ENCODE results near the gene DMD. TPM values are rescaled to one million over a fixed set of nuclear protein-coding genes. Genes with fewer than 3 reads are reported as not detected.

DMD gene
- total RNA-seq, 4 donors from 2014 or later = 18.7 to 69.5 (median 38.5) TPM

GRCh38 chrX:31279359-31279758, 1932.0 kb downstream of the DMD start:
- TF ChIP-seq EP300 (IDR thresholded peaks at IDR 0.05) = no peak
- no peak for TF ChIP-seq CTCF (IDR thresholded peaks at IDR 0.05)
- DNase-seq (ENCODE audit: low spot score in 2 of 2) = no peak
- WGBS = 81% methylated on average over 2 of the region's 2 CpGs
- no peaks in the 10 kb centered on the region for H3K36me3 ChIP-seq
- no peaks in the 10 kb centered on the region for H3K27me3 ChIP-seq
- H3K27ac ChIP-seq = no peak overlapping the region
- no peak overlapping the region for H3K4me3 ChIP-seq
- no peaks in the 10 kb centered on the region for H3K4me1 ChIP-seq
- no peaks in the 10 kb centered on the region for H3K9me3 ChIP-seq

- no peak for DNase-seq (ENCODE audit: low spot score in 2 of 2)
- Histone ChIP-seq H3K4me1 (no peaks in the 10 kb centered on the region), H3K27ac (no peak overlapping the region), H3K36me3 (no peaks in the 10 kb centered on the region), H3K4me3 (no peak overlapping the region), H3K9me3 (no peaks in the 10 kb centered on the region), H3K27me3 (no peaks in the 10 kb centered on the region)
- 45% methylated on average over 4 of the region's 4 CpGs for WGBS
- TF ChIP-seq POLR2A (IDR thresholded peaks at IDR 0.05) = no peak
- TF ChIP-seq EP300 (IDR thresholded peaks at IDR 0.05) = no peak
- no peak for TF ChIP-seq CTCF (IDR thresholded peaks at IDR 0.05)
- no peak for TF ChIP-seq POLR2AphosphoS5 (IDR thresholded peaks at IDR 0.05)
These were observed 1938.9 kb downstream of the DMD start for GRCh38 chrX:31272472-31272775.

- no peak for DNase-seq (ENCODE audit: low spot score in 2 of 2)
- no peaks in the 10 kb centered on the region for H3K4me1 ChIP-seq
- H3K4me3 ChIP-seq = no peak overlapping the region
- H3K36me3 ChIP-seq = no peaks in the 10 kb centered on the region
- 84% methylated on average over 7 of the region's 7 CpGs for WGBS
- TF ChIP-seq CTCF (IDR thresholded peaks at IDR 0.05) = no peak
- TF ChIP-seq POLR2AphosphoS5 (IDR thresholded peaks at IDR 0.05) = no peak
- no peak for TF ChIP-seq POLR2A (IDR thresholded peaks at IDR 0.05)
- no peaks in the 10 kb centered on the region for H3K27me3 ChIP-seq
- H3K9me3 ChIP-seq = no peaks in the 10 kb centered on the region
- H3K27ac ChIP-seq = no peak overlapping the region
These were observed 1939.5 kb downstream of the DMD start for GRCh38 chrX:31271615-31272471.

- no peaks in the 10 kb centered on the region for H3K9me3 ChIP-seq
- no peak for DNase-seq (ENCODE audit: low spot score in 2 of 2)
- no peaks in the 10 kb centered on the region for H3K27me3 ChIP-seq
- H3K36me3 ChIP-seq = no peaks in the 10 kb centered on the region
- WGBS = 63% methylated on average over 3 of the region's 3 CpGs
- H3K4me1 ChIP-seq = no peaks in the 10 kb centered on the region
- H3K27ac ChIP-seq = no peak overlapping the region
- no peak for TF ChIP-seq POLR2AphosphoS5 (IDR thresholded peaks at IDR 0.05)
- no peak for TF ChIP-seq POLR2A (IDR thresholded peaks at IDR 0.05)
- no peak for TF ChIP-seq CTCF (IDR thresholded peaks at IDR 0.05)
- TF ChIP-seq EP300 (IDR thresholded peaks at IDR 0.05) = no peak
- no peak overlapping the region for H3K4me3 ChIP-seq
These were observed 1941.4 kb downstream of the DMD start for GRCh38 chrX:31269914-31270313.

- Histone ChIP-seq H3K9me3 (no peaks in the 10 kb centered on the region), H3K4me3 (no peak overlapping the region), H3K27ac (no peak overlapping the region), H3K36me3 (no peaks in the 10 kb centered on the region), H3K27me3 (no peaks in the 10 kb centered on the region), H3K4me1 (no peaks in the 10 kb centered on the region)
- no peak for TF ChIP-seq EP300 (IDR thresholded peaks at IDR 0.05)
- no peak for TF ChIP-seq CTCF (IDR thresholded peaks at IDR 0.05)
- TF ChIP-seq POLR2AphosphoS5 (IDR thresholded peaks at IDR 0.05) = no peak
- TF ChIP-seq POLR2A (IDR thresholded peaks at IDR 0.05) = no peak
- no peak for DNase-seq (ENCODE audit: low spot score in 2 of 2)
- 71% methylated on average over 4 of the region's 4 CpGs for WGBS
These were observed 1943.0 kb downstream of the DMD start for GRCh38 chrX:31268359-31268758.
